ENCODE results near the gene FGD5.

GRCh38 chr3:14832975-14833722, 14.4 kb downstream of the FGD5 start:
- TF ChIP-seq POLR2A (IDR thresholded peaks at IDR 0.05; ENCODE audit: low read depth, low read length) (no peak), TAF1 (IDR thresholded peaks at IDR 0.05; ENCODE audit: borderline replicate concordance, low read depth, low read length) (no peak), POLR2AphosphoS5 (IDR thresholded peaks at IDR 0.05; ENCODE audit: low read depth, low read length) (no peak)

All from GM12892 (cell line).